Neural cell (in vitro differentiated cells): ENCODE data around the gene DNM3. TPM values are rescaled to one million over a fixed set of nuclear protein-coding genes. Genes with fewer than 3 reads are reported as not detected.
"Not testable (repeated sequence)": the region's sequence is repeated elsewhere in the genome, so short reads cannot be mapped to it uniquely, and the experiment has no call there.

Experiments
- H2AFZ ChIP-seq: fragments of 200-600, 300-800 bp; sonication (generic), shearing (Covaris generic); 2 replicates; pipeline ENCODE4 v1.6.0; 2014; ENCODE audit warnings: low read depth, mild to moderate bottlenecking, antibody characterized with exemption, low read length, moderate library complexity
- H3F3A ChIP-seq: fragments of 200-600 bp; shearing (Covaris generic); 2 replicates; pipeline ENCODE4 v1.6.1; 2016; ENCODE audit warnings: mild to moderate bottlenecking, moderate library complexity, mixed read lengths, antibody characterized with exemption, low read length; ENCODE audit not compliant: insufficient read depth, poor library complexity, severe bottlenecking
- H3K27ac ChIP-seq: fragments of 200-600, 300-800 bp; sonication (generic), shearing (Covaris generic); 2 replicates; pipeline ENCODE4 v1.5.1; 2014; ENCODE audit warnings: mild to moderate bottlenecking, low read length, moderate library complexity
- H3K27me3 ChIP-seq: fragments of 300-800, 200-600 bp; sonication (generic), shearing (Covaris generic); 2 replicates; pipeline ENCODE4 v1.6.0; 2014; ENCODE audit warnings: mild to moderate bottlenecking, low read depth, low read length, moderate library complexity; ENCODE audit not compliant: insufficient read depth
- H3K36me3 ChIP-seq: fragments of 300-800, 200-600 bp; sonication (generic), shearing (Covaris generic); 2 replicates; pipeline ENCODE4 v1.5.1; 2014; ENCODE audit warnings: mild to moderate bottlenecking, antibody characterized with exemption, low read length, moderate library complexity; ENCODE audit not compliant: insufficient read depth
- H3K4me2 ChIP-seq: fragments of 300-800, 200-600 bp; sonication (generic), shearing (Covaris generic); 2 replicates; pipeline ENCODE4 v1.6.0; 2014; ENCODE audit warnings: mild to moderate bottlenecking, low read length
- H3K4me3 ChIP-seq: fragments of 300-800, 200-600 bp; sonication (generic), shearing (Covaris generic); 2 replicates; pipeline ENCODE4 v1.5.1; 2014; ENCODE audit warnings: mild to moderate bottlenecking, low read length, moderate library complexity
- H3K79me2 ChIP-seq: fragments of 200-600 bp; shearing (Covaris generic); replicated peaks from 2 replicates; pipeline ENCODE4 v1.6.0; 2014; ENCODE audit warnings: mild to moderate bottlenecking, low read length, moderate library complexity; ENCODE audit not compliant: insufficient read depth
- H3K9ac ChIP-seq: fragments of 300-800, 200-600 bp; sonication (generic), shearing (Covaris generic); 2 replicates; pipeline ENCODE4 v1.6.1; 2016; ENCODE audit warnings: mild to moderate bottlenecking, low read length, mixed read lengths
- H3K9me2 ChIP-seq: fragments of 200-600 bp; shearing (Covaris generic); 2 replicates; pipeline ENCODE4 v1.6.1; 2016; ENCODE audit warnings: mild to moderate bottlenecking, low read length, mixed read lengths; ENCODE audit not compliant: insufficient read depth
- H3K9me3 ChIP-seq: fragments of 200-600, 300-800 bp; sonication (generic), shearing (Covaris generic); 2 replicates; pipeline ENCODE4 v1.6.1; 2016; ENCODE audit warnings: mild to moderate bottlenecking, mixed run types, low read length, moderate library complexity, mixed read lengths
- H4K20me1 ChIP-seq: fragments of 200-600 bp; shearing (Covaris generic); 2 replicates; pipeline ENCODE4 v1.6.1; 2016; ENCODE audit warnings: mild to moderate bottlenecking, mixed run types; ENCODE audit not compliant: insufficient read depth
- CTCF ChIP-seq: fragments of 450-650 bp; IDR thresholded peaks from 2 replicates; pipeline ENCODE4 v1.5.1; 2014; ENCODE audit warnings: antibody characterized with exemption, mild to moderate bottlenecking, moderate library complexity; ENCODE audit not compliant: poor library complexity, severe bottlenecking
- EP300 ChIP-seq: fragments of 450-650 bp; conservative IDR thresholded peaks from 2 replicates; pipeline ENCODE4 v1.6.1; 2014; ENCODE audit warnings: antibody characterized with exemption, mild to moderate bottlenecking, moderate library complexity; ENCODE audit not compliant: poor library complexity, severe bottlenecking
- EZH2 ChIP-seq: fragments of 200-600, 300-800 bp; shearing (Covaris generic), sonication (generic); IDR thresholded peaks from 2 replicates; pipeline ENCODE4 v1.6.1; 2014; ENCODE audit warnings: antibody characterized with exemption, low read length, borderline replicate concordance, mild to moderate bottlenecking; ENCODE audit not compliant: insufficient read depth, poor library complexity, severe bottlenecking
- MXI1 ChIP-seq: fragments of 450-650 bp; conservative IDR thresholded peaks from 2 replicates; pipeline ENCODE4 v1.6.1; 2014; ENCODE audit warnings: antibody characterized with exemption, mild to moderate bottlenecking; ENCODE audit not compliant: poor library complexity, severe bottlenecking
- POLR2AphosphoS5 ChIP-seq: IDR thresholded peaks from 2 replicates; pipeline ENCODE4 v1.6.1; 2012
- RAD21 ChIP-seq: fragments of 450-650 bp; conservative IDR thresholded peaks from 2 replicates; pipeline ENCODE4 v1.6.1; 2014; ENCODE audit warnings: antibody characterized with exemption, mild to moderate bottlenecking, moderate library complexity
- REST ChIP-seq: IDR thresholded peaks from 2 replicates; pipeline ENCODE4 v1.6.1; 2012; ENCODE audit warnings: borderline replicate concordance
- SMC3 ChIP-seq: fragments of 450-650 bp; conservative IDR thresholded peaks from 2 replicates; pipeline ENCODE4 v1.6.1; 2014; ENCODE audit warnings: antibody characterized with exemption, mild to moderate bottlenecking, moderate library complexity; ENCODE audit not compliant: poor library complexity
- TAF1 ChIP-seq: IDR thresholded peaks from 2 replicates; pipeline ENCODE4 v1.6.1; 2012; ENCODE audit warnings: low read depth
- polyA plus RNA-seq: library from polyadenylated mRNA; depleted of rRNA; stranded (reverse); fragments of >200 nt; gene quantifications from 2 replicates; pipeline ENCODE4 v1.2.3, GENCODE V29; 2014

Gene DNM3
- polyA plus RNA-seq, 1 donor from 2014 or later = 37.1 TPM

GRCh38 chr1:172024516-172024915, 183.2 kb downstream of the DNM3 start:
- Histone ChIP-seq H3K27ac (no peak overlapping the region), H3F3A (no peaks in the 10 kb centered on the region), H3K9me2 (no peaks in the 10 kb centered on the region), H3K27me3 (no peaks in the 10 kb centered on the region), H4K20me1 (no peaks in the 10 kb centered on the region), H3K9ac (no peak overlapping the region), H3K4me2 (no peak overlapping the region), H2AFZ (no peak overlapping the region), H3K79me2 (no peaks in the 10 kb centered on the region), H3K4me3 (no peak overlapping the region), H3K9me3 (no peaks in the 10 kb centered on the region), H3K36me3 (no peaks in the 10 kb centered on the region)
- TF ChIP-seq EZH2 = no peak
- no peak for TF ChIP-seq EP300
- TF ChIP-seq MXI1 = no peak
- TF ChIP-seq SMC3 = no peak
- TF ChIP-seq RAD21 = no peak
- TF ChIP-seq TAF1 = no peak
- TF ChIP-seq REST = no peak
- no peak for TF ChIP-seq POLR2AphosphoS5
- no peak for TF ChIP-seq CTCF

- not testable (repeated sequence) for H3K27me3 ChIP-seq, H3K9me3 ChIP-seq, H3K4me2 ChIP-seq, H3K4me3 ChIP-seq, H2AFZ ChIP-seq, H3K9ac ChIP-seq, H3F3A ChIP-seq, H3K79me2 ChIP-seq, H3K9me2 ChIP-seq, H3K27ac ChIP-seq, H4K20me1 ChIP-seq, H3K36me3 ChIP-seq
Measured at GRCh38 chr1:172024944-172025738, 183.8 kb downstream of the DNM3 start.

- Histone ChIP-seq H3K9ac (no peak overlapping the region), H2AFZ (no peak overlapping the region)
Measured at GRCh38 chr1:172040466-172040865, 199.2 kb downstream of the DNM3 start.

More at GRCh38 chr1:172040466-172040865, 199.2 kb downstream of the DNM3 start:
- Histone ChIP-seq H3K79me2 (no peaks in the 10 kb centered on the region), H3K27me3 (no peaks in the 10 kb centered on the region), H3K4me3 (no peak overlapping the region), H3K9me3 (no peaks in the 10 kb centered on the region), H4K20me1 (no peaks in the 10 kb centered on the region), H3K36me3 (peaks cover 4% of the 10 kb centered on the region), H3F3A (no peaks in the 10 kb centered on the region), H3K4me2 (no peak overlapping the region), H3K9me2 (no peaks in the 10 kb centered on the region), H3K27ac (no peak overlapping the region)
- TF ChIP-seq REST (no peak), CTCF (no peak), POLR2AphosphoS5 (no peak), EZH2 (no peak), RAD21 (no peak), TAF1 (no peak), EP300 (no peak), SMC3 (no peak)
